PC-9 (cell line): ENCODE results near the gene FOXI2. TPM values are rescaled to one million over a fixed set of nuclear protein-coding genes. Genes with fewer than 3 reads are reported as not detected.

Source experiments
- BruUV-seq: library from RNA; stranded (reverse); fragments of 400-500 nt; replicated peaks from 2 replicates; lab custom pipeline; 2021; lab: Mats Ljungman, UMichigan
- CTCF ChIA-PET: fragments of 300-600 bp; sonication (Branson Sonifier 250); formaldehyde crosslinking; loops from one replicate; lab custom pipeline; 2022; ENCODE audit warnings: antibody characterized with exemption; lab: Charles Lee
- POLR2A ChIA-PET: fragments of 300-600 bp; sonication (Branson Sonifier 250); formaldehyde crosslinking; loops from one replicate; lab custom pipeline; 2022; ENCODE audit warnings: antibody characterized with exemption; ENCODE audit not compliant: unreplicated experiment; lab: Charles Lee
- DNase-seq, 2 experiments: peaks; one replicate each; pipeline versions ENCODE4 v3.0.0 to v3.0.0-alpha.2; 2015 to 2022; ENCODE audit warnings: mixed read lengths in 1 of 2
- H2AFZ ChIP-seq: fragments of 200-600 bp; sonication (generic); 2 replicates; pipeline ENCODE4 v1.8.1; 2017; ENCODE audit warnings: antibody characterized with exemption
- H3F3A ChIP-seq: fragments of 200-600 bp; sonication (generic); 2 replicates; pipeline ENCODE4 v1.8.1; 2017; ENCODE audit warnings: antibody characterized with exemption, mild to moderate bottlenecking, low read depth; ENCODE audit not compliant: insufficient read depth
- H3K27ac ChIP-seq: fragments of 200-600 bp; sonication (generic); 2 replicates; pipeline ENCODE4 v1.6.1; 2016; ENCODE audit warnings: mixed run types
- H3K27me3 ChIP-seq: fragments of 200-600 bp; sonication (generic); 2 replicates; pipeline ENCODE4 v1.6.1; 2016; ENCODE audit warnings: low read depth, mixed run types; ENCODE audit not compliant: insufficient read depth
- H3K36me3 ChIP-seq: fragments of 200-600 bp; sonication (generic); 2 replicates; pipeline ENCODE4 v1.6.1; 2016; ENCODE audit warnings: low read depth, mixed run types
- H3K4me1 ChIP-seq: fragments of 200-600 bp; sonication (generic); replicated peaks from 2 replicates; pipeline ENCODE4 v1.6.1; 2016; ENCODE audit warnings: mixed run types; ENCODE audit not compliant: insufficient read depth
- H3K4me2 ChIP-seq: fragments of 200-600 bp; sonication (generic); 2 replicates; pipeline ENCODE4 v1.6.1; 2017; ENCODE audit warnings: mixed run types
- H3K4me3 ChIP-seq: fragments of 200-600 bp; sonication (generic); 2 replicates; pipeline ENCODE4 v1.6.1; 2016; ENCODE audit warnings: mixed run types
- H3K79me2 ChIP-seq: fragments of 200-600 bp; sonication (generic); 2 replicates; pipeline ENCODE4 v1.6.1; 2017; ENCODE audit warnings: low read depth, mixed run types
- H3K9me2 ChIP-seq: fragments of 200-600 bp; sonication (generic); 2 replicates; pipeline ENCODE4 v1.8.1; 2017; ENCODE audit warnings: mild to moderate bottlenecking; ENCODE audit not compliant: insufficient read depth
- H3K9me3 ChIP-seq: fragments of 200-600 bp; sonication (generic); 2 replicates; pipeline ENCODE4 v1.8.1; 2016; ENCODE audit warnings: low read depth; ENCODE audit not compliant: insufficient read depth
- H4K20me1 ChIP-seq: fragments of 200-600 bp; sonication (generic); 2 replicates; pipeline ENCODE4 v1.8.1; 2017; ENCODE audit not compliant: insufficient read depth
- CTCF ChIP-seq: fragments of 200-600 bp; sonication (generic); conservative IDR thresholded peaks from 2 replicates; pipeline ENCODE4 v1.6.1; 2017; ENCODE audit warnings: mixed run types, antibody characterized with exemption, mild to moderate bottlenecking, moderate library complexity
- EZH2 ChIP-seq: fragments of 200-600 bp; sonication (generic); IDR thresholded peaks from 2 replicates; pipeline ENCODE4 v1.8.0; 2017; ENCODE audit warnings: antibody characterized with exemption, low read depth
- intact Hi-C: fragments of 100-400 bp; cut with micrococcal nuclease; formaldehyde crosslinking; loops from one replicate; pipeline ENCODE4 v1.10.0; 2022; ENCODE audit not compliant: unreplicated experiment
- total RNA-seq: library from RNA; stranded (reverse); gene quantifications from 2 replicates; pipeline ENCODE4 v1.2.3, GENCODE V29; 2021

Gene FOXI2
- total RNA-seq, 1 experiment from 2014 or later: not detected

- Histone ChIP-seq H3K36me3 (no peaks in the 10 kb centered on the region), H3K27ac (no peak overlapping the region), H3K27me3 (peaks cover 23% of the 10 kb centered on the region; the same call in 1 of the 2 replicates), H3K4me1 (no peaks in the 10 kb centered on the region), H2AFZ (no peak overlapping the region), H3K4me2 (no peak overlapping the region), H3F3A (no peaks in the 10 kb centered on the region), H4K20me1 (no peaks in the 10 kb centered on the region), H3K79me2 (no peaks in the 10 kb centered on the region), H3K9me2 (no peaks in the 10 kb centered on the region), H3K9me3 (no peaks in the 10 kb centered on the region), H3K4me3 (no peak overlapping the region)
- TF ChIP-seq EZH2 (no peak), CTCF (peak; percentile 38; the same call in 1 of the 2 replicates)
- DNase-seq: peak in 1 of 2 experiments; percentile 15
- BruUV-seq: no TSS peak
- ChIA-PET CTCF (interaction anchor here (0.6 kb wide), 1 partner anchor 27 kb away, joined by 3 read pairs; no protein-coding TSS in a partner anchor), POLR2A (no interaction called here)
- intact Hi-C loops: no loop called here
Measured at GRCh38 chr10:127694580-127695193, 42.3 kb upstream of the FOXI2 start.

- Histone ChIP-seq H3F3A (no peaks in the 10 kb centered on the region), H3K36me3 (no peaks in the 10 kb centered on the region), H2AFZ (no peak overlapping the region), H3K27me3 (peaks cover 23% of the 10 kb centered on the region; the same call in 1 of the 2 replicates), H4K20me1 (no peaks in the 10 kb centered on the region), H3K4me3 (no peak overlapping the region), H3K27ac (no peak overlapping the region), H3K79me2 (no peaks in the 10 kb centered on the region), H3K9me3 (no peaks in the 10 kb centered on the region), H3K4me2 (no peak overlapping the region), H3K4me1 (no peaks in the 10 kb centered on the region), H3K9me2 (no peaks in the 10 kb centered on the region)
- POLR2A ChIA-PET: no interaction called here
- CTCF ChIA-PET: no interaction called here
- BruUV-seq: no TSS peak
- intact Hi-C loops: no loop called here
- TF ChIP-seq EZH2: no peak
- TF ChIP-seq CTCF: no peak
- no peak for DNase-seq
Measured at GRCh38 chr10:127695431-127695830, 41.6 kb upstream of the FOXI2 start.

GRCh38 chr10:127698886-127699285 is 38.1 kb upstream of the FOXI2 start:
- H3K4me1 ChIP-seq: no peaks in the 10 kb centered on the region
- H3K27me3 ChIP-seq: peaks cover 27% of the 10 kb centered on the region; the same call in 1 of the 2 replicates
- ChIA-PET CTCF (no interaction called here), POLR2A (no interaction called here)
- H3K9me2 ChIP-seq: no peaks in the 10 kb centered on the region
- BruUV-seq: no TSS peak
- no peaks in the 10 kb centered on the region for H3K9me3 ChIP-seq
- no peak for DNase-seq
- intact Hi-C loops: no loop called here
- H2AFZ ChIP-seq: no peak overlapping the region
- no peak overlapping the region for H3K4me2 ChIP-seq
- H4K20me1 ChIP-seq: no peaks in the 10 kb centered on the region
- H3K79me2 ChIP-seq: no peaks in the 10 kb centered on the region
- TF ChIP-seq EZH2 (no peak), CTCF (no peak)
- H3K36me3 ChIP-seq: no peaks in the 10 kb centered on the region
- H3F3A ChIP-seq: no peaks in the 10 kb centered on the region
- H3K4me3 ChIP-seq: no peak overlapping the region
- no peak overlapping the region for H3K27ac ChIP-seq
